Naive B cell (primary cell): ENCODE measurements around the gene SMCO3. TPM values are rescaled to one million over a fixed set of nuclear protein-coding genes. Genes with fewer than 3 reads are reported as not detected.
A peak's percentile ranks its signal among the peaks of the same experiment; 100 is the strongest.

Experiments
- ATAC-seq, 2 donors: fragments of 150-1000 bp; cut with Tn5 transposase; 2 replicates each; pipeline ENCODE4 v1.10.0; 2021; ENCODE audit warnings: low read depth in 2 of 2, mild to moderate bottlenecking in 2 of 2, moderate library complexity in 2 of 2
- DNase-seq: peaks from one replicate; pipeline ENCODE4 v3.0.0; 2022
- H3K27ac Mint-ChIP-seq, 6 donors: one replicate each; pipeline ENCODE4 v1.8.0; 2020 to 2022; ENCODE audit warnings: mild to moderate bottlenecking in 6 of 6, mixed read lengths in 6 of 6, moderate library complexity in 5 of 6, inconsistent platforms in 2 of 6
- H3K27me3 Mint-ChIP-seq, 3 donors: one replicate each; pipeline ENCODE4 v1.8.0; 2021 to 2022; ENCODE audit warnings: mixed read lengths in 3 of 3, mild to moderate bottlenecking in 1 of 3
- H3K36me3 Mint-ChIP-seq, 2 donors: one replicate each; pipeline ENCODE4 v1.8.0; 2020 to 2022; ENCODE audit warnings: mixed read lengths in 2 of 2, inconsistent platforms in 1 of 2, mild to moderate bottlenecking in 1 of 2
- H3K4me1 Mint-ChIP-seq, 3 donors: one replicate each; pipeline ENCODE4 v1.8.0; 2020 to 2022; ENCODE audit warnings: mixed read lengths in 3 of 3, inconsistent platforms in 1 of 3, mild to moderate bottlenecking in 1 of 3, moderate library complexity in 1 of 3
- H3K4me3 Mint-ChIP-seq, 8 donors: one replicate each; pipeline ENCODE4 v1.8.0; 2020 to 2022; ENCODE audit warnings: mild to moderate bottlenecking in 8 of 8, mixed read lengths in 8 of 8, moderate library complexity in 8 of 8, inconsistent platforms in 2 of 8
- H3K9me3 Mint-ChIP-seq, 7 donors: one replicate each; pipeline ENCODE4 v1.8.0; 2020 to 2022; ENCODE audit warnings: mixed read lengths in 7 of 7, mild to moderate bottlenecking in 5 of 7, inconsistent platforms in 2 of 7, moderate library complexity in 1 of 7
- polyA plus RNA-seq, 6 donors: library from polyadenylated mRNA; unstranded; fragments of 300-500 nt; fragmentation: Illumina TruSeq; gene quantifications; one replicate each; pipeline ENCODE4 v1.2.3, GENCODE V29; 2021; ENCODE audit warnings: low read depth in 6 of 6

Gene SMCO3
- polyA plus RNA-seq, 6 donors from 2014 or later = 0.23 to 0.65 (median 0.35) TPM; not detected in 3

- Mint-ChIP-seq H3K4me3 (no peak overlapping the region), H3K4me1 (peaks cover 4 to 13% (median 5%) of the 10 kb centered on the region in 3 donors), H3K36me3 (peaks cover 0 to 4% of the 10 kb centered on the region in 2 donors), H3K27me3 (peaks cover 0 to 8% (median 6%) of the 10 kb centered on the region in 3 donors), H3K27ac (no peak overlapping the region), H3K9me3 (peaks cover 0 to 5% (median 0%) of the 10 kb centered on the region in 7 donors)
- ATAC-seq (no peak), DNase-seq (no peak)
These were observed 28.3 kb upstream of the SMCO3 start for GRCh38 chr12:14842315-14842714.

DNA sequence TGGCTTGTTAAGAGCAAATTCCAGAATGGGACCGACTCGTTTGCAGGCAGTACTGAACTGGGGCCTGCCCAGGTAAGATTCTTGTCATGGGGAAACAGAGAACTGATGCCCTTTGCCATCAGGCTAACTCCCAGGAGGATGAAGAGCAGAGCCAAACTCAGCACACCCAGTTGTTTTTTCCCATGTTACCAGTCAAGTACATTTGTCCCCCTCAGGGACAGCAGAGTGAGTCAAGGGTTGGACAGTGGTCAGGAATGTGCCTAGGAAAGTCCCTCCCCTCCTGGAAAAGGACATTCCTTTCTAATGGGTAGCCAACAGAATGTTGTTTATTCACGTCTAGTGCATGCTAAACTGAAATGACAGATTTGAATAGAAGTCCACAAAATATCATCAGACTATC is 27.8 kb upstream of the SMCO3 start:
- Mint-ChIP-seq H3K4me3 (no peak overlapping the region), H3K9me3 (peaks cover 0 to 5% (median 0%) of the 10 kb centered on the region in 7 donors), H3K36me3 (peaks cover 0 to 4% of the 10 kb centered on the region in 2 donors), H3K4me1 (peaks cover 4 to 13% (median 5%) of the 10 kb centered on the region in 3 donors), H3K27ac (peak overlapping the region in 1 of 6 donors; percentile 20), H3K27me3 (peaks cover 0 to 8% (median 6%) of the 10 kb centered on the region in 3 donors)
- no peak for ATAC-seq
- no peak for DNase-seq

GRCh38 chr12:14840616-14841015 is 26.6 kb upstream of the SMCO3 start:
- peaks cover 4 to 13% (median 5%) of the 10 kb centered on the region in 3 donors for H3K4me1 Mint-ChIP-seq
- no peak for DNase-seq

GRCh38 chr12:14839262-14839661 is 25.3 kb upstream of the SMCO3 start:
- H3K27ac Mint-ChIP-seq = no peak overlapping the region
- DNase-seq = no peak

More at GRCh38 chr12:14840616-14841015, 26.6 kb upstream of the SMCO3 start:
- H3K4me3 Mint-ChIP-seq = no peak overlapping the region
- ATAC-seq = no peak
- peaks cover 0 to 8% (median 6%) of the 10 kb centered on the region in 3 donors for H3K27me3 Mint-ChIP-seq
- H3K27ac Mint-ChIP-seq = peak overlapping the region in 1 of 6 donors; percentile 12
- H3K9me3 Mint-ChIP-seq = peaks cover 0 to 5% (median 0%) of the 10 kb centered on the region in 7 donors
- H3K36me3 Mint-ChIP-seq = peaks cover 0 to 4% of the 10 kb centered on the region in 2 donors

DNA sequence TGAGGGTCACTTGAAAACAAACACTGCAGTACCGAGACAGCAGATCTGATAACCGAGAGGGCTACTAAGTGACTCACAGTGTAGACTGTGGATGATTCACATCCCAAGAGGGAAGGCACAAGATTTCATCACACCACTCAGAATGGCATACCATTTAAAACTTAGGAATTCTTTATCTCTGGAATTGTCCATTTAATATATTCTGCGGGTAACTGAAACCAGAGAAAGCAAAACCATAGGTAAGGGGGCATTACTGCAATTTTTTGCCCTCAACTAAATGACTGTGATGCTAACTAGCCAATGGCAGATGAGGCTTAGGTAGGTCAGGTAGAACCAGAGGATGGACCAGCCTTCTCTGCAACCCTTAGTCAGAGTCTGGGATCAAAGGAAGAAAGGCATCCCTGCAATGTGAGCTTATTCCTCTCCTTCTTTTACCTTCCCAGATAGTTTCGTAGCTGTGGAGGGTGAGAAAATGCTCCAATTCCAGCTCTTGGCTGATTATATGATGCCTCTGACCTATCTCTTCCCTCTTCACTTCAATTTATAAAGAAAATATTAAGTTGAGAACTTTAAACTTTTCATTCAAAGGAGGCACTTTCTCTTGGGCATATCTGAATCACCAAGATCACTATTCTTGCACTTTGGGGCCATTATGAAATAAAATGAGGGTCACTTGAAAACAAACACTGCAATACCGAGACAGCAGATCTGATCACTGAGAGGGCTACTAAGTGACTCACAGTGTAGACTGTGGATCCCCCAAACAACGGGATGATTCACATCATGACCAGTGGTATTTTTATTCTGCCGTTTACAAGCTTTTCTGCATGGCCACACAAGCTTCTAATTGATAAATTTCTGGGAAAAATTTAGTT is 22.6 kb upstream of the SMCO3 start:
- peaks cover 0 to 5% (median 0%) of the 10 kb centered on the region in 7 donors for H3K9me3 Mint-ChIP-seq
- peaks cover 10 to 26% (median 17%) of the 10 kb centered on the region in 3 donors for H3K27me3 Mint-ChIP-seq
- H3K36me3 Mint-ChIP-seq = peaks cover 4 to 6% of the 10 kb centered on the region in 2 donors
- peaks cover 0 to 5% (median 2%) of the 10 kb centered on the region in 3 donors for H3K4me1 Mint-ChIP-seq
- H3K4me3 Mint-ChIP-seq = no peak overlapping the region
- no peak for DNase-seq
- ATAC-seq = no peak
- no peak overlapping the region for H3K27ac Mint-ChIP-seq

More at GRCh38 chr12:14839262-14839661, 25.3 kb upstream of the SMCO3 start:
- H3K27me3 Mint-ChIP-seq = peaks cover 0 to 15% (median 8%) of the 10 kb centered on the region in 3 donors
- no peak overlapping the region for H3K4me3 Mint-ChIP-seq
- peaks cover 0 to 5% (median 0%) of the 10 kb centered on the region in 7 donors for H3K9me3 Mint-ChIP-seq
- peaks cover 0 to 7% (median 2%) of the 10 kb centered on the region in 3 donors for H3K4me1 Mint-ChIP-seq
- no peak for ATAC-seq
- peaks cover 0 to 4% of the 10 kb centered on the region in 2 donors for H3K36me3 Mint-ChIP-seq

DNA sequence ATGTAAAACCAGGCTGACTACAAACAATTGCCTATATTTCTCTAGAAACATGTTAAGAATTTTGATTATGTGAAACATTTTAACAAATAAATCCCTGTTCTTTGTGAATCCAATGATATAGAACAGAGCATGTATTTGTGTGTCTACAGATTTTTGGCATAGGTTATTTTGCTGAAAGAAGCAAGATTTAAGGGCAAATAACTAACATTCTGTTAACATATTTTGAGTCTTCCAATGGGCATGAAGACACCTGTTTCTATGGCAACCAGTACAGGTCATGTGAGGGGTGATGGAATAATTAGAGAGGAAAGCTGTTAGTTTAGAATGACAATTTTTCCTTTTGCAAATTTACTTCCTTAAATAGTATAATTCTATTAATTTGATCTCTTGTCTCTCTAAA is 20.5 kb upstream of the SMCO3 start:
- Mint-ChIP-seq H3K36me3 (peaks cover 4 to 9% of the 10 kb centered on the region in 2 donors), H3K4me3 (no peak overlapping the region), H3K27me3 (peaks cover 15 to 31% (median 16%) of the 10 kb centered on the region in 3 donors), H3K9me3 (peaks cover 0 to 5% (median 0%) of the 10 kb centered on the region in 7 donors), H3K4me1 (no peaks in the 10 kb centered on the region), H3K27ac (no peak overlapping the region)
- no peak for DNase-seq
- no peak for ATAC-seq

DNA sequence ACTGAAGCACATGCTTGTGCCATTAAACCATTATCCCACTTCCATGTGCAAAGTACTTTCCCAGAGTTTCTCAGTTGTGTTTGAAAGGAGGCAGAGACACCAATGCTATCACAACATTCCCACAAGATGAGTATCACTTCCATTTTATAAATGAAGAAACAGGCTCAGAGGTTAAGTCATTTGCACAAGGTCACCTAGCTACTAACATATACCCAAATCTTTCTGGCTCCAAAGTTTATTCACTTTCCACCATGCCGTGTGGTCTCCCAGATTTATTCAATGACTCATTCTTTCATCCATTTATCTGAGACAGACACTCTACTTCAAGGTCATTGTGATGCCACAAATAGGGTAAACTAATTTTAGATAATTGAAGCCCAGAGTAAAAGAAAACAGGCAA is 20.0 kb upstream of the SMCO3 start:
- DNase-seq = no peak
- ATAC-seq = no peak
- no peak overlapping the region for H3K4me3 Mint-ChIP-seq
- H3K9me3 Mint-ChIP-seq = peaks cover 0 to 4% (median 0%) of the 10 kb centered on the region in 7 donors
- H3K4me1 Mint-ChIP-seq = no peaks in the 10 kb centered on the region
- H3K27ac Mint-ChIP-seq = no peak overlapping the region
- H3K36me3 Mint-ChIP-seq = peaks cover under 1 to 9% of the 10 kb centered on the region in 2 donors
- peaks cover 11 to 31% (median 15%) of the 10 kb centered on the region in 3 donors for H3K27me3 Mint-ChIP-seq

- DNase-seq (no peak), ATAC-seq (no peak)
- peaks cover 0 to 4% (median 0%) of the 10 kb centered on the region in 7 donors for H3K9me3 Mint-ChIP-seq
- H3K4me3 Mint-ChIP-seq = no peak overlapping the region
- no peak overlapping the region for H3K27ac Mint-ChIP-seq
- no peaks in the 10 kb centered on the region for H3K4me1 Mint-ChIP-seq
- H3K36me3 Mint-ChIP-seq = peaks cover 0 to 9% of the 10 kb centered on the region in 2 donors
- peaks cover 10 to 29% (median 15%) of the 10 kb centered on the region in 3 donors for H3K27me3 Mint-ChIP-seq
These were observed 19.4 kb upstream of the SMCO3 start for GRCh38 chr12:14833336-14833735.

DNA sequence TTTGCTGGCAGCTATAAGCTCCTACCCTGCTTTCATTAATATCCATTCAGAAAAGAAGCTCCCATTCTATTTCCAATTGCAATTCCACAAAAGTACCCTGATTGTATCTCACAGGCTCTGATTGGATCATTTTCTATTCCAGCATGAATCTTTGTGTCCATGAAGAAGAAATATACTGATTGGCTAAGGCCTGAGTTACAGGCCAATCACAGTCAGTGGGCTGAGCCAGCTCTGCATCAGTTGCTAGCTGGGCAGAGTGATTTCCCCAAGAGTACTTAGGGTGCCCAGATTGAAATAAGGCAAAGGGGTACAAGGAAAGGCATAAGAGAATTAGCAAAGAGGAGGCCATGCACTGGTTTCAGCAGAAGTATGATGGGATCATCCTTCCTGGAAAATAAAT is 14.9 kb upstream of the SMCO3 start:
- ATAC-seq = peak; percentile 79 to 88

GRCh38 chr12:14827043-14827442 is 13.1 kb upstream of the SMCO3 start:
- peaks cover 0 to 3% (median 0%) of the 10 kb centered on the region in 7 donors for H3K9me3 Mint-ChIP-seq
- no peak overlapping the region for H3K4me3 Mint-ChIP-seq
- no peaks in the 10 kb centered on the region for H3K4me1 Mint-ChIP-seq
- DNase-seq = no peak
- H3K36me3 Mint-ChIP-seq = peaks cover 0 to 7% of the 10 kb centered on the region in 2 donors
- H3K27me3 Mint-ChIP-seq = peaks cover 6 to 10% (median 9%) of the 10 kb centered on the region in 3 donors
- H3K27ac Mint-ChIP-seq = no peak overlapping the region
- ATAC-seq = no peak

More for the DNA sequence above, 14.9 kb upstream of the SMCO3 start:
- DNase-seq = no peak
- Mint-ChIP-seq H3K9me3 (peaks cover 0 to 4% (median 0%) of the 10 kb centered on the region in 7 donors), H3K27ac (peak overlapping the region in 2 of 6 donors; percentile 24 to 30), H3K4me1 (no peaks in the 10 kb centered on the region), H3K36me3 (peaks cover 0 to 9% of the 10 kb centered on the region in 2 donors), H3K27me3 (peaks cover 10 to 17% (median 13%) of the 10 kb centered on the region in 3 donors), H3K4me3 (no peak overlapping the region)

- H3K9me3 Mint-ChIP-seq = no peaks in the 10 kb centered on the region
- H3K36me3 Mint-ChIP-seq = peaks cover 1% of the 10 kb centered on the region in 2 donors
- peaks cover under 1 to 4% (median 4%) of the 10 kb centered on the region in 3 donors for H3K27me3 Mint-ChIP-seq
- DNase-seq (no peak), ATAC-seq (no peak)
- H3K4me1 Mint-ChIP-seq = no peaks in the 10 kb centered on the region
- no peak overlapping the region for H3K27ac Mint-ChIP-seq
- no peak overlapping the region for H3K4me3 Mint-ChIP-seq
These were observed 12.5 kb upstream of the SMCO3 start for GRCh38 chr12:14826491-14826890.

DNA sequence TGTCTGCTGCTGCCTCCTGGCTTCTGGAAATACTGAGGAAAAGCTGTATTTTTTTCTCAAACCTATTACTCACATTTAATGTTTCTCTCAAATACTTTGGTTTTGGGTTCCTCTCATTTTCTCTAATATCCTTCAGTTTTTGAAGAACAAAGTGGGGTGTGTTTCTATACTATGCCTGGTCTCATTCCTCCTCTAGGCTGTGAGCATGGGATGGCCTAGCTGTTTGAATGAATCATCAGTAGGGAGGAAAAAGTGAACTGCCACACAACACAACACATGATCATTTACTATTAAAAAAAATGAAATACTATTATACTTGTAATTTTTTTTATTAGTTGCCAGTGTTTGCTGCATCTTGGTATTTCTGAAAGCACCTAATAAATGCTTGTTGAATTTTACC is 11.3 kb upstream of the SMCO3 start:
- H3K9me3 Mint-ChIP-seq = no peaks in the 10 kb centered on the region
- H3K27me3 Mint-ChIP-seq = no peaks in the 10 kb centered on the region
- H3K27ac Mint-ChIP-seq = no peak overlapping the region
- H3K36me3 Mint-ChIP-seq = peaks cover 0 to 4% of the 10 kb centered on the region in 2 donors
- H3K4me1 Mint-ChIP-seq = no peaks in the 10 kb centered on the region
- ATAC-seq = no peak
- H3K4me3 Mint-ChIP-seq = no peak overlapping the region
- DNase-seq = no peak

DNA sequence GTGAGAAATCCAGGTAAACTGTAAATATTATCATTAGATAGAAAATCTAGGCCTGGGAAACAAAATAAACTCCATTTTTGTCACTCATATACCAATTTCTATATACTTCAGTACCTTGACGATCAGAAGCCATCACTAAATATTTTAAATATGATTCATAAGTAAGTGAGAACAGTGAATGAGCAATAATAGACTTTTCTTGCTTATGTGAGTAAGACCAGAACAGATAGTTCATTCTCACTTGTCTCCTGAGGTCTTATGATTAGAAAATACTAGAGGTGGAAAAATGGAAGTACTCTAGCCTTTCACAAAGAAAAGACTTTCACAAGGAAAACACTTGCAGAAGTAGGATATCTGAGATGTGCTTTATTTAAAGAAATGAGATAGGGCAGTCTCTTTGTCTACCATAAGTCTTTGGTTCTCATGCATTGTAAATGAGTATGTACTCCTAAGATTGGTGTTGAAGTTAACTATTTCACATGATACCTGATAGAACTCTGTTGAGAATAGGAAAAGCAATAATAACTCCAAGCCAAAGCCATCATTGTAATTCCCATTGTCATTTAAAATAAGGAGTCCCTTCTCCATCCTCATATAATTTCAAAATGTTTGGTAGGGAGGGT is 10.1 kb upstream of the SMCO3 start:
- no peak overlapping the region for H3K27ac Mint-ChIP-seq
- no peaks in the 10 kb centered on the region for H3K9me3 Mint-ChIP-seq
- ATAC-seq = no peak
- no peak overlapping the region for H3K4me3 Mint-ChIP-seq
- DNase-seq = no peak
- no peaks in the 10 kb centered on the region for H3K4me1 Mint-ChIP-seq
- H3K36me3 Mint-ChIP-seq = peaks cover 0 to 4% of the 10 kb centered on the region in 2 donors
- H3K27me3 Mint-ChIP-seq = no peaks in the 10 kb centered on the region
